Esophagus squamous epithelium (tissue), 5 donors: ENCODE data around the gene PAM16. TPM values are rescaled to one million over a fixed set of nuclear protein-coding genes. Genes with fewer than 3 reads are reported as not detected.
A peak's percentile ranks its signal among the peaks of the same experiment; 100 is the strongest.

Experiments used
- DNase-seq: peaks from one replicate; lab custom pipeline; 2025; lab: John Stamatoyannopoulos, UW
- H3K27ac ChIP-seq, 4 donors: fragments of 200-600 bp; sonication (generic); one replicate each; pipeline ENCODE4 v1.5.1; 2016 to 2019; ENCODE audit warnings: mild to moderate bottlenecking in 1 of 4
- H3K27me3 ChIP-seq, 4 donors: fragments of 200-600 bp; sonication (generic); 1 replicate in 3 of 4; 2 replicates in 1 of 4; pipeline versions ENCODE4 v1.5.1 to v1.6.0; 2017 to 2021; ENCODE audit warnings: antibody characterized with exemption in 1 of 4
- H3K36me3 ChIP-seq, 3 donors: fragments of 200-600 bp; sonication (generic); one replicate each; pipeline ENCODE4 v1.5.1; 2016 to 2019
- H3K4me1 ChIP-seq, 3 donors: fragments of 200-600 bp; sonication (generic); one replicate each; pipeline ENCODE4 v1.5.1; 2017 to 2019
- H3K4me3 ChIP-seq, 4 donors: fragments of 200-600 bp; sonication (generic); 1 replicate in 3 of 4; 2 replicates in 1 of 4; pipeline ENCODE4 v1.5.1; 2016 to 2019; ENCODE audit warnings: mild to moderate bottlenecking in 2 of 4, moderate library complexity in 1 of 4
- H3K9me3 ChIP-seq, 3 donors: fragments of 200-600 bp; sonication (generic); one replicate each; pipeline ENCODE4 v1.5.1; 2016 to 2019
- POLR2A ChIP-seq, 4 donors: fragments of 450-650 bp; IDR thresholded peaks; one replicate each; pipeline ENCODE4 v1.6.1; 2017; ENCODE audit warnings: antibody characterized with exemption in 4 of 4, mild to moderate bottlenecking in 4 of 4, moderate library complexity in 3 of 4
- WGBS, 2 donors: methylation state at CpG; one replicate each; pipeline ENCODE4 v1.1.5; 2018; 5-methylcytosine and 5-hydroxymethylcytosine counted together
- intact Hi-C: fragments of 100-400 bp; cut with DNase I; formaldehyde crosslinking; loops from one replicate; pipeline ENCODE4 v1.15.0; 2022
- total RNA-seq, 4 donors: library from RNA; depleted of rRNA; stranded (reverse); fragments of >200 nt; gene quantifications; one replicate each; pipeline ENCODE4 v1.1.0, GENCODE V29; 2016
- TF ChIP-seq, protein P1 (sequence below), 6 experiments: fragments of 450-650 bp in 4 of 6; fragments of 200-600 bp in 2 of 6; sonication (generic) in 2 of 6; IDR thresholded peaks; one replicate each; pipeline ENCODE4 v1.5.1; 2016 to 2019; ENCODE audit warnings: antibody characterized with exemption in 6 of 6, mild to moderate bottlenecking in 4 of 6, moderate library complexity in 4 of 6
- donor health status: DM: yes; HTN: yes; CAD: no.

The PAM16 gene
- total RNA-seq, 4 donors from 2014 or later: 29.5 to 40.8 (median 33.2) TPM

DNA sequence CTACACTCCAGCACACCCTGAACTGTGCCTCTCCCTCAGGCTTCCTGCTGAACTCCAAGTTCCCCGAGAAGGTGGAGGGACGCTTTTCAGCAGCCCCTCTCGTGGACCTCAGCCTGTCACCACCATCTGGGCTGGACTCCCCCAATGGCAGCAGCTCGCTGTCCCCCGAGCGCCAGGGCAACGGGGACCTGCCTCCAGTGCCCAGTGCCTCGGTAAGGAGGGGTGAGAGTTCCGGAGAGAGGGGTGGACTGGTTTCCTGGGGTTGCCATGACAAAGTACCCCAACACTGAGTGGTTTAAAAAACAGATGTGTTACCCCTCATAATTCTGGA is 17.8 kb downstream of the PAM16 start:
- WGBS, 2 donors: 88% methylated on average over 7 of the region's 9 CpGs; no CpG with 5 or more reads in 1 of the 2 donors
- no peak for TF ChIP-seq POLR2A (IDR thresholded peaks at IDR 0.05)
- no peak for DNase-seq
- Histone ChIP-seq H3K36me3 (peaks cover 0 to 50% (median 2%) of the 10 kb centered on the region in 3 donors), H3K9me3 (no peaks in the 10 kb centered on the region), H3K4me1 (peaks cover 11 to 24% (median 16%) of the 10 kb centered on the region in 3 donors), H3K27me3 (peaks cover 0 to 4% (median 0%) of the 10 kb centered on the region in 4 donors), H3K4me3 (no peak overlapping the region), H3K27ac (no peak overlapping the region)
- intact Hi-C loops: loop anchor here (5.0 kb wide), 1 partner anchor 46 kb away; no protein-coding TSS in a partner anchor

DNA sequence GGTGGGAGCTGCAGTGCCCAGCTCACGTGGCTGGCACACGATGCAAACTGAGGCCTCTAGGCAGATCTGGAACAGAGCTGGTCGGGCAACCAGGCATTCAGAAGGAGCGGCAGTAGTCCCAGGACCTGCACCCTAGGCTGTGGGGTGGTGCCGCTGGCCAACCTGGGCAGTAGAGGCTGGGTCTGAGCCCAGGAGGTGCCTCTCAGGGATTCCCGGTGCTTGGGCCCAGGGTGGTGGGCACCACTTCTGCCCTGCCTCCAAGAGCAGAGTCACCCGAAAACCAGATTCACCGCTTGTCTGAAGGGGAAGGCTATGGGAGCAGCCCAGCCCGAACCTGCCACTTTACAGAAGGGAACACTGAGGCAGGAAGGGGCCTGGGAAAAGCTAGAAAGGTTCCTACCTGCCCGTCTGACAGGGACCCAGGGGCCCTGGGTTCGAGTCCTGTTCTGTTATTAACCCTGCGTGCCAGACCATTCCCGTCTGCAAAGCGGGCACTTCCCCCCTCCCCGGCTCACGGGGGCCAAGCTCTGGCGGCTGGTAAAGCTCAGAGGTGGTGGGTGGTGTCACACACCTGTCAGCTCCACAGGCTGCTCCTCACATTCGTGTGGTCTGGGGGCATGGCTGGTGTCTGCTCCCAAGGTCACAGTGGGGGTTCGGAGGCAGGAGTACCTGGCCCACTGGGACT is 18.4 kb downstream of the PAM16 start:
- TF ChIP-seq, protein P1, sequence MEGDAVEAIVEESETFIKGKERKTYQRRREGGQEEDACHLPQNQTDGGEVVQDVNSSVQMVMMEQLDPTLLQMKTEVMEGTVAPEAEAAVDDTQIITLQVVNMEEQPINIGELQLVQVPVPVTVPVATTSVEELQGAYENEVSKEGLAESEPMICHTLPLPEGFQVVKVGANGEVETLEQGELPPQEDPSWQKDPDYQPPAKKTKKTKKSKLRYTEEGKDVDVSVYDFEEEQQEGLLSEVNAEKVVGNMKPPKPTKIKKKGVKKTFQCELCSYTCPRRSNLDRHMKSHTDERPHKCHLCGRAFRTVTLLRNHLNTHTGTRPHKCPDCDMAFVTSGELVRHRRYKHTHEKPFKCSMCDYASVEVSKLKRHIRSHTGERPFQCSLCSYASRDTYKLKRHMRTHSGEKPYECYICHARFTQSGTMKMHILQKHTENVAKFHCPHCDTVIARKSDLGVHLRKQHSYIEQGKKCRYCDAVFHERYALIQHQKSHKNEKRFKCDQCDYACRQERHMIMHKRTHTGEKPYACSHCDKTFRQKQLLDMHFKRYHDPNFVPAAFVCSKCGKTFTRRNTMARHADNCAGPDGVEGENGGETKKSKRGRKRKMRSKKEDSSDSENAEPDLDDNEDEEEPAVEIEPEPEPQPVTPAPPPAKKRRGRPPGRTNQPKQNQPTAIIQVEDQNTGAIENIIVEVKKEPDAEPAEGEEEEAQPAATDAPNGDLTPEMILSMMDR (IDR thresholded peaks at IDR 0.05): no peak
- TF ChIP-seq POLR2A (IDR thresholded peaks at IDR 0.05): no peak
- no peak for DNase-seq
- Histone ChIP-seq H3K4me1 (peaks cover 16 to 29% (median 21%) of the 10 kb centered on the region in 3 donors), H3K27me3 (peaks cover 0 to 8% (median 0%) of the 10 kb centered on the region in 4 donors), H3K4me3 (no peak overlapping the region), H3K27ac (no peak overlapping the region), H3K36me3 (peaks cover 0 to 45% (median 0%) of the 10 kb centered on the region in 3 donors), H3K9me3 (no peaks in the 10 kb centered on the region)
- intact Hi-C loops: loop anchor here (5.0 kb wide), 1 partner anchor 45 kb away; no protein-coding TSS in a partner anchor
- 54 to 70% methylated on average over 2 to 4 of the region's 19 CpGs for WGBS, 2 donors

DNA sequence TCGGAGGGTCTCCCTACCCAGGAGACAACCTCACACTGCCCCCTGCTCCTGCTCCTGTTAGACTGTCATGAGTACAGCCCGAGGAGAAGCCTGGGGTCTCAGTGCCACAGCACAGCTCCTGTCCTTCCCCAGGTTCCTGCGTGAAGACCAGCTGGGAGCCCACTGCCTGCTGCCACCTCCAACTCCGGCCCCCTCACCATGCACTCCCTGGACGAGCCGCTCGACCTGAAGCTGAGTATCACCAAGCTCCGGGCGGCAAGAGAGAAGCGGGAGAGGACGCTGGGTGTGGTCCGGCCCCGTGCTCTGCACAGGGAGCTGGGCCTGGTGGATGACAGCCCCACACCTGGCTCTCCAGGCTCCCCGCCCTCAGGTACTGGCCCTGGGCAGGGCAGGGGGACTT is 19.0 kb downstream of the PAM16 start:
- TF ChIP-seq POLR2A (IDR thresholded peaks at IDR 0.05): no peak
- TF ChIP-seq, protein P1 (IDR thresholded peaks at IDR 0.05): no peak
- peaks cover 0 to 15% (median 0%) of the 10 kb centered on the region in 4 donors for H3K27me3 ChIP-seq
- no peaks in the 10 kb centered on the region for H3K9me3 ChIP-seq
- WGBS, 2 donors: 100% methylated on average over 1 of the region's 14 CpGs
- intact Hi-C loops: loop anchor here (5.0 kb wide), 1 partner anchor 45 kb away; no protein-coding TSS in a partner anchor
- no peak overlapping the region for H3K27ac ChIP-seq
- peaks cover 0 to 39% (median 0%) of the 10 kb centered on the region in 3 donors for H3K36me3 ChIP-seq
- peaks cover 22 to 36% (median 26%) of the 10 kb centered on the region in 3 donors for H3K4me1 ChIP-seq
- no peak for DNase-seq
- H3K4me3 ChIP-seq: no peak overlapping the region

DNA sequence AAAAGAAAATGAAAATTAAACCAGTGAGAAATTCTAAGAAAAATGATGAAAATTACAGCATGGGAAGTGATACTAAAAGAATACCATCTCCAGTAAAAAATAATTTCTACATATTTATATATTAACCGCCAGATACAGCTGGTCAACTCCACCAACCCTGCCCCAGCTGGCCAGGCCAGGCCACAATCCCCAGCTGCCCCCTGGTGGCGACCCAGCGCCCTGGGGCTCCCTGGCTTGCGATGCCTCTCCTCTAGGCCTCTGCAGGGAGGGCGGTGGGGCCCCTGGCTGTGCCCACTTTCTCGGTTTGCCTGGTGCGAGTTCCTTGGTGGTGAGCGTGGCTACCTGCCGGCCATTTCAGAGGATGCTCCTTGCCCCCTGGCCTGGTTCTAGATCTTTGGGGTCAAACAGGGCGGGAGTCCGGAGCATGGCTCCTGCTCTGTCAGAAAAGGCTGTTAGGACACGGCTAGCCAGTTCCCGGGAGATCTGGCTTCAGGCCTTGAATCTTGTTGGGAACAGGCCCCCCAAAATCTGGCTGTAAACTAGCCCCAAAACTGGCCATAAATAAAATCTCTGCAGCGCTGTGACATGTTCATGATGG is 20.7 kb downstream of the PAM16 start:
- Histone ChIP-seq H3K4me1 (peaks cover 22 to 48% (median 27%) of the 10 kb centered on the region in 3 donors), H3K4me3 (no peak overlapping the region), H3K36me3 (peaks cover 0 to 23% (median 0%) of the 10 kb centered on the region in 3 donors), H3K9me3 (no peaks in the 10 kb centered on the region), H3K27me3 (peaks cover 0 to 17% (median 0%) of the 10 kb centered on the region in 4 donors), H3K27ac (peak overlapping the region in 1 of 4 donors; percentile 1)
- 23 to 27% methylated on average over 2 to 5 of the region's 14 CpGs for WGBS, 2 donors
- intact Hi-C loops: loop anchor here (5.0 kb wide), 1 partner anchor 43 kb away; no protein-coding TSS in a partner anchor
- no peak for DNase-seq
- TF ChIP-seq, protein P1 (IDR thresholded peaks at IDR 0.05): peak; percentile 93 to 98 (median 94)
- TF ChIP-seq POLR2A (IDR thresholded peaks at IDR 0.05): no peak

DNA sequence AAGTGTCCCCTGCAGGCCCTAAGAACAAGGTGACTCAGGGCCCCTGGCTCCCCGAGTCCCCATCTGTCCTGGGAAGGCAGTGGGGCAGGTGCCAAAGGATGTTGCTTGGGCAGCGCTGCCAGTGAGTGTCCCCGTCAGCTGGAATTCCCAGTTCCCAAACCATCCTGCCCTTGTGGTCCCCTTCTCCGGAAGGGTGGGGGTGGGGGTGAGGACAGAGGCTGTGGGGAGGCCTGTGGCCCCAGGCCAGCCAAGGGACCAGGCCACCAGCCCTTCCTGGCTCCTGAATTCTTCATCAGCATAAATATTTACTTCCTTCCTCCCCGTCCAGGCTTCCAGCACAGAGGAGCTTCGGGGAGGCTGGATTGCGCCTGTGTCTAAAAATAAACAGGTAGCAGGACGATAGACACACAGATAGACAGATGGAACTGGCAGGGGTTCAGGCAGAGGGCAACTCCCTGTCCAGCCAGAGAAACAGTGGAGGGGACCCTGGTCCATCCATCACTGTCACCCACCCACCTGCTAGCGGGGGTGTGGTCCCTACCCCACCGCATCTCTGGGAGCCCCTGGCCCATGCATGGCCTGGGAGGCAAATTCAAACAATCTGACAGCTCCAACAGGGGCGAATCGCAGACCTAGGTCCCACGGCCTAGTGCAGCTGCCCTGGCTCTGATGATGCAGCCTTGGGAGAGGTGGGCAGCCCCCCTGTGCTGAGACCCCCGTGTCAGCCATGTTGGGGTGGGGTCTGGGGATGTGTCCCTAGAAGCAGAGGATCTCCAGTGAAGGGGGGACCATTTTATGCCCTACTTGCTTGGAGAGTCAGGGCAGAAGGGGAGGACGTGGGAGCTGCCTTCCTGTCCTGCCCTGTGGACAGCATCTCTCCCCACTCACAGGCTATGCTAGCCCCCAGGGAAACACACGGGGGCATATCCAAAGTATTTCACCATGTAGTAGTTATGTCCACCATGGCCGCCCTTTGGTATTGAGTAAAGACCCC is 22.0 kb downstream of the PAM16 start:
- no peak for DNase-seq
- Histone ChIP-seq H3K36me3 (peaks cover 0 to 12% (median 0%) of the 10 kb centered on the region in 3 donors), H3K27ac (peak overlapping the region; percentile 53 to 87 (median 68)), H3K27me3 (peaks cover 0 to 17% (median 0%) of the 10 kb centered on the region in 4 donors), H3K4me3 (peak overlapping the region in 1 of 4 donors; percentile 74), H3K4me1 (peaks cover 32 to 61% (median 38%) of the 10 kb centered on the region in 3 donors), H3K9me3 (no peaks in the 10 kb centered on the region)
- 46 to 66% methylated on average over 11 to 13 of the region's 17 CpGs for WGBS, 2 donors
- TF ChIP-seq, protein P1 (IDR thresholded peaks at IDR 0.05): no peak
- intact Hi-C loops: no loop called here
